Endodermal cell (in vitro differentiated cells): ENCODE results near the gene LNPEP. TPM values are rescaled to one million over a fixed set of nuclear protein-coding genes. Genes with fewer than 3 reads are reported as not detected.

Experiments used
- DNase-seq: peaks from one replicate; pipeline ENCODE4 v3.0.0-alpha.2; 2017
- H3K27ac ChIP-seq: 2 replicates; pipeline ENCODE4 v1.5.1; 2013; ENCODE audit warnings: mild to moderate bottlenecking, low read depth, low read length, moderate library complexity
- H3K27me3 ChIP-seq: 2 replicates; pipeline ENCODE4 v1.6.1; 2013; ENCODE audit warnings: mild to moderate bottlenecking, low read length, moderate library complexity; ENCODE audit not compliant: insufficient read depth, control insufficient read depth, poor library complexity, severe bottlenecking
- H3K36me3 ChIP-seq: 2 replicates; pipeline ENCODE4 v1.7.0; 2013; ENCODE audit warnings: mild to moderate bottlenecking, low read length, moderate library complexity; ENCODE audit not compliant: control insufficient read depth, insufficient read depth
- H3K4me1 ChIP-seq: one replicate; pipeline ENCODE4 v1.7.0; 2013; ENCODE audit warnings: low read length; ENCODE audit not compliant: control insufficient read depth, insufficient read depth
- H3K4me3 ChIP-seq: 2 replicates; pipeline ENCODE4 v1.5.1; 2013; ENCODE audit warnings: mild to moderate bottlenecking, low read length, moderate library complexity
- H3K9ac ChIP-seq: 2 replicates; pipeline ENCODE4 v1.6.1; 2013; ENCODE audit warnings: mild to moderate bottlenecking, low read length, moderate library complexity; ENCODE audit not compliant: poor library complexity, severe bottlenecking; ENCODE audit errors: extremely low read depth
- H3K9me3 ChIP-seq: 2 replicates; pipeline ENCODE4 v1.6.1; 2013; ENCODE audit warnings: mild to moderate bottlenecking, low read length, moderate library complexity; ENCODE audit not compliant: control insufficient read depth
- H3K27ac Mint-ChIP-seq: 2 replicates; pipeline ENCODE4 v1.8.0; 2020; ENCODE audit warnings: mixed read lengths
- H3K27me3 Mint-ChIP-seq: 2 replicates; pipeline ENCODE4 v1.8.0; 2021; ENCODE audit warnings: mild to moderate bottlenecking, mixed read lengths; ENCODE audit not compliant: insufficient read depth
- H3K36me3 Mint-ChIP-seq: 2 replicates; pipeline ENCODE4 v1.8.0; 2020; ENCODE audit warnings: low read depth, mixed read lengths
- H3K4me1 Mint-ChIP-seq: 2 replicates; pipeline ENCODE4 v1.8.0; 2020; ENCODE audit warnings: mixed read lengths
- H3K4me3 Mint-ChIP-seq: 2 replicates; pipeline ENCODE4 v1.8.0; 2020; ENCODE audit warnings: mild to moderate bottlenecking, moderate library complexity, mixed read lengths
- H3K9me3 Mint-ChIP-seq: 2 replicates; pipeline ENCODE4 v1.8.0; 2020; ENCODE audit warnings: mild to moderate bottlenecking, mixed read lengths
- WGBS, 2 experiments: methylation state at CpG; one replicate each; pipeline versions ENCODE4 v1.1.5 to v1.1.7; 2013; ENCODE audit warnings: missing lambda C conversion rate in 2 of 2, mixed read lengths in 1 of 2; ENCODE audit not compliant: insufficient coverage in 1 of 2, insufficient read length in 1 of 2; 5-methylcytosine and 5-hydroxymethylcytosine counted together
- total RNA-seq, 2 donors: library from RNA; stranded (reverse); fragmentation: NEBNext Ultra II Directional in 1 of 2; extraction: Animal tissue kit (Norgen Biotek cat#: 25700) in 1 of 2; gene quantifications; 2 replicates in 1 of 2; 3 replicates in 1 of 2; pipeline ENCODE4 v1.2.1, GENCODE V29; 2021
- TF ChIP-seq, protein P1 (sequence below): fragments of 200-600 bp; sonication (generic); conservative IDR thresholded peaks from 2 replicates; pipeline ENCODE4 v1.5.0; 2021; ENCODE audit warnings: antibody characterized with exemption, mild to moderate bottlenecking

The LNPEP gene
- total RNA-seq, 2 donors from 2014 or later: 11.2 to 12.3 TPM

DNA sequence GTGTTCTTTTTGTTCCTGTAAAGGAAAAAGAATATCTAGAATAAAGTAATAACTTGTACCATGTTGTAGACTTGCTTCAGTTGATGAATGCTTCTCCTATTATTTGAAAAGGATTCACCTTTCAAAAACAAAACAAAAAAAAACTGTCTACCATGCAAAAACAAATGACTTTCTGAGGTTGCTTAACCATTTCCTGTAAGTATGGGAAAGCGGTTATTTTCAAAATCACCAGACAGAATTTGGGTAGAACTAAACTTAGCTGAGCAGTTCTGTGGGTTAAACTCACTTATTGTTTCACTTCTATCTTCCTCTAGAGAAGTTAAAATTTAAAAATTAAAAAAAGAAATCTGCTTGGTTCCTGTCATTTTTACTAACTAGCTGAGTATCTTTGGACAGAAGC lies 25.2 kb downstream of the LNPEP start:
- 85 to 100% methylated on average over 1 of the region's 1 CpG for WGBS, 2 experiments
- no peak for DNase-seq
- Mint-ChIP-seq H3K27me3 (no peaks in the 10 kb centered on the region), H3K4me3 (no peak overlapping the region), H3K36me3 (peaks cover 5% of the 10 kb centered on the region), H3K27ac (no peak overlapping the region), H3K9me3 (peaks cover 2% of the 10 kb centered on the region), H3K4me1 (peaks cover 14% of the 10 kb centered on the region)
- Histone ChIP-seq H3K9ac (no peak overlapping the region), H3K27me3 (no peaks in the 10 kb centered on the region), H3K27ac (no peak overlapping the region), H3K36me3 (no peaks in the 10 kb centered on the region), H3K9me3 (peaks cover 6% of the 10 kb centered on the region), H3K4me1 (no peaks in the 10 kb centered on the region), H3K4me3 (no peak overlapping the region)
- TF ChIP-seq, protein P1, sequence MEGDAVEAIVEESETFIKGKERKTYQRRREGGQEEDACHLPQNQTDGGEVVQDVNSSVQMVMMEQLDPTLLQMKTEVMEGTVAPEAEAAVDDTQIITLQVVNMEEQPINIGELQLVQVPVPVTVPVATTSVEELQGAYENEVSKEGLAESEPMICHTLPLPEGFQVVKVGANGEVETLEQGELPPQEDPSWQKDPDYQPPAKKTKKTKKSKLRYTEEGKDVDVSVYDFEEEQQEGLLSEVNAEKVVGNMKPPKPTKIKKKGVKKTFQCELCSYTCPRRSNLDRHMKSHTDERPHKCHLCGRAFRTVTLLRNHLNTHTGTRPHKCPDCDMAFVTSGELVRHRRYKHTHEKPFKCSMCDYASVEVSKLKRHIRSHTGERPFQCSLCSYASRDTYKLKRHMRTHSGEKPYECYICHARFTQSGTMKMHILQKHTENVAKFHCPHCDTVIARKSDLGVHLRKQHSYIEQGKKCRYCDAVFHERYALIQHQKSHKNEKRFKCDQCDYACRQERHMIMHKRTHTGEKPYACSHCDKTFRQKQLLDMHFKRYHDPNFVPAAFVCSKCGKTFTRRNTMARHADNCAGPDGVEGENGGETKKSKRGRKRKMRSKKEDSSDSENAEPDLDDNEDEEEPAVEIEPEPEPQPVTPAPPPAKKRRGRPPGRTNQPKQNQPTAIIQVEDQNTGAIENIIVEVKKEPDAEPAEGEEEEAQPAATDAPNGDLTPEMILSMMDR: no peak

- Mint-ChIP-seq H3K4me3 (no peak overlapping the region), H3K9me3 (peaks cover 2% of the 10 kb centered on the region), H3K27me3 (no peaks in the 10 kb centered on the region), H3K4me1 (peaks cover 7% of the 10 kb centered on the region), H3K27ac (no peak overlapping the region), H3K36me3 (peaks cover 7% of the 10 kb centered on the region)
- H3K4me3 ChIP-seq: no peak overlapping the region
- DNase-seq: no peak
- no peaks in the 10 kb centered on the region for H3K4me1 ChIP-seq
- H3K27ac ChIP-seq: no peak overlapping the region
- no peaks in the 10 kb centered on the region for H3K27me3 ChIP-seq
- 90 to 94% methylated on average over 2 to 4 of the region's 4 CpGs for WGBS, 2 experiments
- TF ChIP-seq, protein P1: no peak
- H3K9ac ChIP-seq: no peak overlapping the region
- H3K36me3 ChIP-seq: no peaks in the 10 kb centered on the region
- H3K9me3 ChIP-seq: peaks cover 6% of the 10 kb centered on the region
Observed at GRCh38 chr5:96962540-96962991, 26.7 kb downstream of the LNPEP start.

- DNase-seq: no peak
- H3K9me3 Mint-ChIP-seq: peaks cover 2% of the 10 kb centered on the region
- Histone ChIP-seq H3K27me3 (no peaks in the 10 kb centered on the region), H3K4me3 (no peak overlapping the region), H3K36me3 (no peaks in the 10 kb centered on the region), H3K9ac (no peak overlapping the region), H3K27ac (no peak overlapping the region), H3K4me1 (no peaks in the 10 kb centered on the region), H3K9me3 (peaks cover 4% of the 10 kb centered on the region)
- WGBS, 2 experiments: 86 to 100% methylated on average over 2 to 3 of the region's 3 CpGs
- H3K36me3 Mint-ChIP-seq: peaks cover 7% of the 10 kb centered on the region
- H3K4me1 Mint-ChIP-seq: peaks cover 4% of the 10 kb centered on the region
- no peak overlapping the region for H3K4me3 Mint-ChIP-seq
- TF ChIP-seq, protein P1: no peak
- H3K27ac Mint-ChIP-seq: no peak overlapping the region
- H3K27me3 Mint-ChIP-seq: no peaks in the 10 kb centered on the region
Observed at GRCh38 chr5:96963267-96963666, 27.4 kb downstream of the LNPEP start.
